Stimulated activated CD8-positive, alpha-beta memory T cell treated with anti-CD3 and anti-CD28 coated beads, Interleukin-12 subunit alpha, Interleukin-12 subunit beta, amount 100 ng/mL, for 1 hour (primary cell): ENCODE data around the gene RUNX1.

Experiments
- DNase-seq: peaks from one replicate; pipeline ENCODE4 v3.0.0-alpha.2; 2020; ENCODE audit warnings: low read depth

The RUNX1 gene

DNA sequence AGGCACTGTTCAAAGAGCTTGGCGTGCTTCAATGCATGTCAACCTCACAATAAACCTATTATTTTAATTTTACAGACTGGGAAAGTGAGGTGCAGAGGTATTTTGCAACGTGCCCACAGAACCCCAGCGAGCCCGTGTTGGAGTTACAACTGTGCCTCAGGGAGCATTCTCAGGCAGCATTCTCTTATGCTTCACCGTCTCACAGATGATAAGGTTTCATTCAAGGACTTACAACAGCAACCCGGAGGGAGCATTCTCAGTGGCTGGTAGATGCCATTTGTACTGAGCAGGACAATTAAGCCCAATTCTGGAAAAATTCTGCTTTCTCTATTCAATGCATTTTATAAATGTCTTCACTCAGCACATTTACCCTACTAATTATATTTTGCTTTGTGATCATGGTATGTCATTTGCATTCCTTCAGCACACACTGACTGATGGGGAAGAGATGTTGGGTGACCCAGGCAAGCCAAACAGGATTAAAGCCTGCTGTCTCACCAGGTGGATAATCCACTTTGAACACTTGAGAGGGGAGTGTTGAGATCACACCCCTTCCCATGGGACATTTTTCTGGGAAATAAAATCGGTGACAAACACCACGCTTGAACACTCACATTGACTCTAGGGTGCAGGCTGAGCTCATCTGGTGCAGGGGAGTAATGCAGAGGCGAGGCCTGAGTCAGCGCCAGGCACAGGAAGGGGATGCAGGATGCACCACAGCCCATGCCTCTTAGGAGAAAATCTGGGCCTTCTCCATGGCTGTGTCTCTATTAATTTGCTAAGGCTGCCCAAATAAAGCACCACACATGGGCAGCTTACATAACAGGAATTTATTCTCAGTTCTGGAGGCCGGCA is 266.4 kb downstream of the RUNX1 start:
- DNase-seq: no peak

DNA sequence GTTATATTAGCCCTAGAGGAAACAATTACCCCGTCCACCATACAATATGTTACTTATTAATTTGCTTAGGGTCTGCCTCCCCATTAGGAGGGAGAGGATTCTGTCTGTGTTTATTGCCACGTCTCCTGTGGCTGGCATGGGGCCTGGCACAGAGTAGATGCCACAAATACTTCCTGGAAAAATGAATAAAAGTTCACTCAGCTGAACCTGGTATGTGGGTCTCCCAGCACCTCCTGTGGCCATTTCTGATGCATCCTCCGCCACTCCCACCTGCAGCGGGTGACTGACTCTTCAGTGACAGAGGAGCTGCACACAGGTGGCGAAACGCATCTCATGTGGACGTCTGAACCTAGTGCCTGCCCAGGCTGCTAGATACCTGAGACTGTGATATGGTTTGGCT is 267.6 kb downstream of the RUNX1 start:
- DNase-seq: no peak

DNA sequence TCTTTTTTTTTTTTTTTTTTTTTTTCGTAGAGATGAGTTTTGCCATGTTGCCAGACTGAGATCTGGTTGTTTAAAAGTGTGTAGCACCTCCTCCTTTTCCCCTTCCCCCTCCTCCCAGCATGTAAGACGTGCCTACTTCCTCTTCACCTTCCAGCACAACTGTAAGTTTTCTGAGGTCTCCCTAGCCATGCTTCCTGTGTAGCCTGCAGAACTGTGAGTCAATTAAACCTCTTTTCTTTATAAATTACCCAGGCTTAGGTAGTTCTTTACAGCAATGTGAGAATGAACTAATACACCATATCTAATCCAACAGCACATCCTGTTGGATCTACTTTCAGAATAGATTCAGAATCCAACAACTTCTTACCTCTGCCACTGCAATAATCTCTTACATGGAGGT is 269.2 kb downstream of the RUNX1 start:
- no peak for DNase-seq

DNA sequence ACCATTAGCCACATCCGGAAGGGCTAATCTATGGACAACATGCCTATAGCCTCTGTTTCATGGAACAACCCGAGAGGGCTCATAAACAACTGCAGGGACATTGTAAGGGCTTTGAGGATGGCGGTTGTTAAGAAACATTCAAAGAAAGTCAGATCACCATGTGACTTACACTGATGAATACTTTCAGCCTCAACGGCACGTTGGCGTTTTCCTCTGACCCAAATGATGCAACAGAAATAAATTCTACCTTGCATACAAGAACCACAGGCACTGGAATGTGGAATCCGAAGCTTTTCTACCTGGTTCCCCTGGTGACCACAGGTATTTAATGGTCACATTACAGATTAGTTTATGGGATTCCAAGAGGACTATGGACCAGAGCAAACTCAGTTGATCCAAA is 273.3 kb downstream of the RUNX1 start:
- DNase-seq: no peak

DNA sequence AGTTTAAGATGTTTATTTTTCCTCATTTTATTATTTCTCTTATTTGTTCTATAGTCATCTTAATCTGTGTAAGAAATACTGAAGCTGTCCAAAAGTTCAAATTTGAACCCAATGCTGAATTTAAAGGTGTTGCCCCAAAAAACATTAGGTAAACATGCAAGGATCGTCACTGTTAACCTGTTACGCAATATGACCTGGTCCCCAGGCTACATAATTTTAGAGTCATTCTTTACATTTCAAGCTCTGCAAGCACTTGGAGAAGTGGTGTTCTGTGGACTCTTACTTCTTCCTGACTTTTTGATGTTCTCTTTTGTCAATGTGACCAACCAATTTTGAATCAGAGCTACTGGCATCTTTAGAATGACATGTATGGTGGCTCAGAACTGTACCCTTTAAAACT is 274.4 kb downstream of the RUNX1 start:
- DNase-seq: no peak

DNA sequence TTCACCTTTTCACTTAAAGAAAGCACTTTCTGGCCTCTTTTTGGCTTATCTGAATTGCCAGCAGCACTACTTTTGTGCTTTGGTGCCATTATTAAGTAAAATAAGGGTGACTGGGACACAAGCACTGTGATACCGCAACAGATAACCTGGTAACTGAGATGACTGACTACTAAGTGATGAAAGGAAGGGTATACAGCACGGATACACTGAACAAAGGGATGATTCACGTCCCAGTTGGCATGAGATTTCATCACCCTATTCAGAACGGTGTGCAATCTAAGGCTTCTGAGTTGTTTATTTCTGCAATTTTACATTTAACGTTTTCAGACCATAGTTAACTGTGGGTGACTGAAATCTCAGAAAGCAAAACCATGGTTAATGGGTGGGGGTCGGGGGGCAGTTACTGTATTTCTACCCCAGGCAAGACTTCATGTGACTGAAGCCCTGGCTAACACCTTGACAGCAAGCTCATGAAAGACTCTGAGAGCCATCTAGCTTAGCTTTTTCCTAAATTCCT is 277.5 kb downstream of the RUNX1 start:
- no peak for DNase-seq

DNA sequence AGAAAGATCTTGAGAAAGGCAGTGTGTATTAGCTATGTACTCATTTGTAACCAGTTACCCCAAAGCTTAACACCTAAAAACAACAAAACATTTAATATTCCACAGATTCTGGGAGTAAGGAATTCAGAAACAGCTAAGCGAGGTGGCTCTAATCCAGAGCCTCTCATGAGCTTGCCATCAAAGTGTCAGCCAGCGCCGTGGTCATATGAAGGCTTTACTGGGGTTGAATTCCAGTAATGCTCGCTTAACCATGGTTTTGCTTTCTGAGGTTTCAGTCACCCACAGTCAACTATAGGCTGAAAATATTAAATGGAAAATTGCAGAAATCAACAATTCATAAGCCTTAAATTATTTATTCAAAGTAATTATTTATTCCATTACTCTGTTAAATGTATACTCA is 278.5 kb downstream of the RUNX1 start:
- no peak for DNase-seq

DNA sequence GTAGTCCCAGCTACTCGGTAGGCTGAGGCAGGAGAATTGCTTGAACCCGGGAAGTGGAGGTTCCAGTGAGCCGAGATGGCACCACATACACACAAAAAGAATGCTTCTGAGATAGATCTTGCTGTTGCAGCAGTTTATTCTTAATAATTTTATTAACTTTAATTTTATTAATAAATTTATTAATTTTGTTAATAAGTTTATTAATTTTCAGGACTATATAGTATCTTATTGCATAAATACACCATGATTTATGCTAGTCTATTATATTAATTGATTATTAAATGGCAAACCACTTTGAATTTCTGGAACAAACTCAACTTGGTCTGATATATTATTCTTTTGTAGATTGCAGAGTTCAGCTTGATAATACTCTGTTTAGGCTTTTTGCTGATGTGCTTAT is 280.8 kb downstream of the RUNX1 start:
- no peak for DNase-seq

DNA sequence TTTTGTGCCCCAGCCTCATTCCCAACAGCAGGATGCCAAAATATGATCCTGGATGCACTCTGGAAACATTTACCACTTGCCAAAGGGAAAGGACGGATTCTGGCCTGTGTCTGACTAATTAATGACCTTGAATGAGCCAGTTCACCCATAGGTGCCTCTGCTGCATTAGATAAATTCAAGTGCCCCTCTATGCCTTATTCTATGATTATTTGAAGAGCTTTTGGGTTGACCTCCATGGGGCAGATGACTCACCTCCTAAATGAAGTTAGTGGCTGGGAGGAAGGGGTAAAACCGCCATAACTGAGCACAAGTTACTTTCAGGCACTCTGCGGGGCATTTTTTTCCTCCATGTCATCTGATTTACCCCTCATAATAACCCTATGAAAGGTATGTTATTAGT is 282.2 kb downstream of the RUNX1 start:
- no peak for DNase-seq

DNA sequence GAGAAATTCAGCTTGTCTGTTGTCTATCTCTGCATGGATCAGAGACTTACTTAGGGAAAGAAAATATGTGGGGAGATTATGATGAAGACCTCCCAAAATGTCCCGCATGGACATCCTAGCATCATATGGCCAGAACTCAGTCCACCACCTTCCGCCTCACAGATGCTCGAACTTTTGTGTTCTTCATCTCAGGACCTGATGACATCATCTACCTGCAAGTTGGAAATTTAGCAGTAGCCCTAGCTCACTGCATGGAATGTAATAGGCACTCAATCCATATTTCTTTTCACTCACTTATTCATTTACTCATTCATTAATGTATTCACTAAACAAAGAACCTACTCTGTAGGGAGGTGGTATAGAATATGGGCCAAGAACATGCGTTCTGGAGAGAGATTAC is 283.5 kb downstream of the RUNX1 start:
- no peak for DNase-seq

DNA sequence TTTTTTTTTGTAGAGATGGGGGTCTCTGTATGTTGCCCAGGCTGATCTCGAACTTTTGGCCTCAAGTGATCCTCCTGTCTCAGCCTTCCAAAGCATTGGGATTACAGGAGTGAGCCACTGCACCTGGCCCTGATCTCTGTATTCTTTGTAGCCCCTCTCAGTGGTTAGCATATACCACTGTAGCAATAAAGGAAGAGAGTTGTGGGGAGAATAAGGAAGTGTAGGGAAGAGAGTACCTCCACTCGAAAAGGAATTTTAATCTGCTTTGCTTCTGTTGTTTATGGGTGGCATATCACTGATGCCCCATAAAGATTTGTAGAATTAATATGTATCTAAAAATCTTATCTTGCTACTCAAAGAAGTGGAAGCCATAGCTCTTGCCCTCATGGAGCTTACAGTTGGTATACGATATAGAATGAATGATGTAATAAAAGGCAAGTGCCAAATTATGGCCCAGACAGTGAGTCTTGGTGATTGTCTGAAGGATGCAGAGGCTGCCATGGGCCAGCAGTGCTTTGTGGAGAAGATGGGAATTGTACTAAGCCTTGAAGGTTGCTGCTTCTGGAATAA is 284.3 kb downstream of the RUNX1 start:
- DNase-seq: no peak

DNA sequence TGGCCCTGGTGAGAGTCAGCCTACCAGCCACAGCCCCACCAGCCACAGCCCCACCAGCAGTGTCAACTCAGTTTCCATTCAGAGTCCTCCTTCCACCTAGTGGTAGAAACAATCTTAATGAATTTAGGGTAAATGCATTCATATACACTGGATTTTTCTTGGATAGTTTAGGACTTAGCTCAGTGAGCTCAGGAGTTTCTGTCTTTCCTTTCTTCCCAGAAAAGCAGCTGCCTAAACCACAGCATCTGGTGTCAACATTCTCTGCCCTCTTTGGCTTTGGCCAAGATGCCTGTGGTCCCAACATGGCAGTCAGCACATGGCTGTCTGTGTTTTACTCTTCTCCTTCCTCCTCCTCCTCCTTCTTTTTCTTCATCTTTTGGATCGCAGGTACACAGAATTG is 286.3 kb downstream of the RUNX1 start:
- DNase-seq: no peak

DNA sequence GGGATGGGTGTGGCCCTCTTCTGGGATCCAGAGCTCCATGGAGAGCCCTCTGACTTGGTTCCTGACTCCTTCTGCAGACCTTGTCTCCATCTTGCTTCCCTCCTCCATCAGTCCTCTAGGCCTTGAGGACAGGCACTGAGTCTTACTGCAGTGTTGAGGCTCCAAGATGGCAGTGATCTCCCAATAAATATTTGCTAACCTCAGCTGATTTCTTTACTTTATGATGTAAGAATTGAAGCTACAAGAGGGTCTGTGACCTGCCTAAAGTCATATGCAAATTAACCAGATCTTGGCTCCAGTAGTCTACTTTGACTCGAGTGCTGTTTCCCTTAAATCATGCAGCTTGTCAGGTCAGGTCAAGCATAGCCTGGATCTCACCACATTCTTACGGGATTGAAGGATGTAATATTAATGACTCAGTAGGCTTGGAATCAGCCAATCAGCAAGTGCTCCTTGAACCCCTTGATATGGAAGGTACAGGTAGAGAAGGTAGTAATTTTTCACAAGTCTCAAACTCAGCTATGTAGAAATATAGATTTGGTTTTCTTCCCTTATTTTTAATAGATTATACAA is 287.3 kb downstream of the RUNX1 start:
- DNase-seq: no peak

DNA sequence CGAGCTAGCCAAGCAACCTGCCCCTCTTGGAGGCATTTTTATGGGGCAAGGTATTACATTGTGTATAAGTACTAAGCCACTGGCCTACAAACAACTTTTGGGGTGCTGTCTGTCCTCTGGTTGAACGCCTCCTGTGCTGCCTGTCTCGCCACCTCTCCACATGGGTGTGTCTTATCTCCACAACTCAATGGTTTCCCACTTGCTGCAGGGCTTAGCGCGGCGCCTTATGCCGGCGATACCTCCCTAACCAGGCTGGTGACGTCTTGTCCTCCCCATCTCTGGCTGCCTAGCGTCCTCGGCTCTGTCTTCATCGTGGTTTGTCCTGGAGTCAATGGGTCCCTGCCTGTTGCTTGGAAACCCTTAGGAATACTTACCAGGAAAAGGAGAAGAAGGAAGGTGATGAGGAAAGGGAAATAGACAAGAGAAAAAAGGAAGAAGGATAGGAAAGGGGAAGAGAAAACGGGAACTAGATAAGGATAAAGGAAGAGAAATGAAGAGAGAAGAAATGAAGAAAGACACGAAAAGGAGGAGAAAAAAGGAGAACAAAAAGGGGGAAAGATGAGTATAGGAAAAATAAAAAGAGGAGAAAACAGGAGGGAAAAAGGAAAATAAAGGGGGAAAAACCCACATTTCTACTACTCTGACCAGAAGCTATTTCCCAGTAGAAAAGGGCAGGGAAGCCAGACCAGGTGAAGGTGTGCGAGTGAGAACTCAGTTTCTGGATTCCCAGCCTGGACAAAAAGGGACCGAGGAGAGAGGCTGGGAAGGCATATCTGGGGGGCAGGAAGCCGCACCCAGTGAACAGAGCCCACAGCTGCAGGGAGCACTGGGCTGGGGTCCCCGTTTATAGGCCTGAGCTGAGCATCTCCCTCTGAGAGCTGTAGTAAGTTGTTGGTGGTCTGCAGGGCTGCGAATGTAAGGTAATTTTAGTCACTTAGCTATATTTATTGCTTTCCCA is 294.1 kb downstream of the RUNX1 start:
- no peak for DNase-seq

DNA sequence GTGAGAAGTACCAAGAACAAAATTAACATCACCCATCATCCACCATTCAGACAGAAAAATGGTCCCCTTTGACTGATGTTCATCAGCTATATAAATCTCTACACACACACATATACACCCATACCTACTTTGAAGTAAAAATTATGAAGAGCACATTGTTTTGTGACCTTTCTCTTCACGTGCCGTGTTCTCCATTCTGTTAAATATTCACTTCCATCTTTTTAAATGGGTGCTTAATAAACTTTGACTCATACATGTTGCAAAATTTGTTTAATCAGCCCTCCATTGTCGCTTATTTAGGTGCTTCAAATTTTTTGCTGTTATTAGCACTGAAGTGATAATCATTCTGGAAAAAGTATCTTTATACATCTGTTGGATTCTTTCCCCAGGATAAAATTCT is 300.2 kb downstream of the RUNX1 start:
- DNase-seq: no peak

DNA sequence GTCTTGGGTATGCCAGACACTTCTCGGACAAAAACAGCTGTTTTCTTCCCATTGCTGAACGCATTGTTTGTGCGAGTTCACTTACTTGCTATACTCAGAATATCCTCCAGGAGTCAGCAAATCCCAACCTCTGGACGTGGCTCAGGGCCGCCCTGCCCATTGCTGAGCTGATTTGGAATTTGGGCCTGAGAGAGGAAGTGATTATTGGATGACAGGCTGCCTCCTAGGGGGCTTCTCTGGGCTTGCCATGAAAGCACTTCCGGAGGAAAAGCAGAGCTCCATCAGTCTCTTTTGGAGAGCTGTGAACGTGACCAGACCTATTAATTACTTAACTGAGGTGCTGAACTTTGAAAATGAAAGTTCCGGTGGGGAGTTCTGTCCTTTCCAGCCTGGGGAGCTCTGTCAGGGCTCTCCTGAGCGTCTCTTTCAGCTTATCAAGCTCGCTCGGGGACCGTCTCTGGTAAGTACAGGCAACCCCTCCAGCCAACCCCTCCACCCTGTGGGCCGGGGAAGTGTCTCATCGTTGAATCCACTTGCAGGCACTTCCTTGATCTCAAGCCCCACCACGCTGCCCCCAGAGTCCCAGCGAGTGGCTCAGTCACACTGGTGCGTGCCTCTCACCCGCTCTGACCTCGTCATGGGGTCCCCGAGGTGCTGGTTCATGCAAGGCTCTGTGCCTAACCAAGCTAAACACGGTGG is 303.4 kb downstream of the RUNX1 start:
- DNase-seq: peak; percentile 30

DNA sequence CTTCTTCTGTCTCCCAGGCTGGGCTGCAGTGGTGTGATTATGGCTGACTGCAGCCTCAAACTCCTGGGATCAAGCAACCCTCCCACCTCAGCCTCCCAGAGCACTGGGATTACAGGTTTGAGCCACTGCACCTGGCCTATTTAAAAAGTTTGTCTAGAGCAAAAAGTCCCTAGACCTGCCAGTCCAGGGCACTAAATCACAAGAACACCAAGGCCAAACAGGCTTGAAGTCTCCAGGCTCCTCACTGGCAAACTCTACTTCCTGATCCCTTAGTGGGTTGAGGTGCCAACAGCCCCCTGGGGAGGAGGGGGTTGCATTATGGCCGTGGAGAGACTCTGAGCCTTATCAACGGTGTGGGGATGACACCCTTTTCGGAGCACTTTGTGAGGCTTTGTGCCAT is 304.3 kb downstream of the RUNX1 start:
- no peak for DNase-seq

DNA sequence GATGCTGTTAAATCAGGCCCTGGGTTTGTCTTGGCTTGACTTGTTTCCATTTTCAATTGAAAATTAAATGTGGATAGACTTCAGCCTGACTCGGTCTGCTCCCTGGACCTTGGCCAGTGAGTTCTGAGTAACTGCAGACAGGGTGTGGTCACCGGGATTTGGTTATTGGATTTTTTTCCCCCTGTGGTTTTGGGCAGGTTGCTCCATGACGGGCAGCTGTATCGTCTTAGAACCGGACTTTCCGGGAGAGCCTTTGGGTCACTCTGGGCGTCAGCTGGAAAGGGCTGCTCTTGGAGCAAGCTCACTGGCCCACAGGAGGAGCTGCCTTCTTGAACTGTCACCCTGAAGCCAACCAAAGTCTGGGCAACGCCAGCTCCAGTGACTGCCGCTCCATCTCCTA is 305.3 kb downstream of the RUNX1 start:
- no peak for DNase-seq

DNA sequence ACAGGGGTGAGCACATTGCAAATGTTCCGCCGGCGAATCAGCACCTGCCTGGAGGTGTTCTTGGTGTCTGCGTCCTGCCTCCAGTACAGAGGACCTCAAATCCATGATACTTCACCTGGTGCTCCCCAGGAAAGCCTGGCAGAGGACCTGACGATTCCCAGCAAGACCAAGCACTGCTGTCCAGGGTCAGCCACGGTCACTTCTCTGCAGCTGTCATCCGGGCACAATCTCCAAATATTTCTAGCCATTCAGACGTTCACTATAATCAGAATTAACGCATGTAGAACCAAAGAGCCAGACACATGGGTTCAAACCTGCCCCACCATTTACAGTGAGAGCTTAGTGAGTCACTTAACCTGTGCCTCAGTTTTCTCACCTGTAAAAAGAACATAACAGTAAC is 305.8 kb downstream of the RUNX1 start:
- no peak for DNase-seq

DNA sequence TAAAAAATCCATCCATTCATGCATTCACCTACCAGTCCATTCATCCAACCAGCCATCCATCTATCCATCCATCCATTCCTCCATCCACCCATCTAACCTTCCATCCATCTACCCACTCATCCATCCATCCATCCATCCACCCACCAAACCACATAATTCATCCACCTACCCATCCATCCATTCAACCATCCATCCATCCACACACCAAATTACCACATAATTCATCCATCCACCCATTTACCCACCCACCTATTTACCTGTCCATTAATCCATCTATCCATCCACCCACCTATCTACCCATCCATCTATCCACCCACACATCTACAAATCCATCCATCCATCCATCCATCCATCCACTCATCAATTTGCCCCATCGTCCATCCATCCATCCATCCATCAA is 308.9 kb downstream of the RUNX1 start:
- DNase-seq: no peak
